AML-193 (cell line): ENCODE data around the gene ATG14.
"Not testable (repeated sequence)": the region's sequence is repeated elsewhere in the genome, so short reads cannot be mapped to it uniquely, and the experiment has no call there.

Experiments
- DNase-seq, 2 experiments: peaks; one replicate each; lab custom pipeline; 2025; lab: John Stamatoyannopoulos, UW

ATG14 gene

DNA sequence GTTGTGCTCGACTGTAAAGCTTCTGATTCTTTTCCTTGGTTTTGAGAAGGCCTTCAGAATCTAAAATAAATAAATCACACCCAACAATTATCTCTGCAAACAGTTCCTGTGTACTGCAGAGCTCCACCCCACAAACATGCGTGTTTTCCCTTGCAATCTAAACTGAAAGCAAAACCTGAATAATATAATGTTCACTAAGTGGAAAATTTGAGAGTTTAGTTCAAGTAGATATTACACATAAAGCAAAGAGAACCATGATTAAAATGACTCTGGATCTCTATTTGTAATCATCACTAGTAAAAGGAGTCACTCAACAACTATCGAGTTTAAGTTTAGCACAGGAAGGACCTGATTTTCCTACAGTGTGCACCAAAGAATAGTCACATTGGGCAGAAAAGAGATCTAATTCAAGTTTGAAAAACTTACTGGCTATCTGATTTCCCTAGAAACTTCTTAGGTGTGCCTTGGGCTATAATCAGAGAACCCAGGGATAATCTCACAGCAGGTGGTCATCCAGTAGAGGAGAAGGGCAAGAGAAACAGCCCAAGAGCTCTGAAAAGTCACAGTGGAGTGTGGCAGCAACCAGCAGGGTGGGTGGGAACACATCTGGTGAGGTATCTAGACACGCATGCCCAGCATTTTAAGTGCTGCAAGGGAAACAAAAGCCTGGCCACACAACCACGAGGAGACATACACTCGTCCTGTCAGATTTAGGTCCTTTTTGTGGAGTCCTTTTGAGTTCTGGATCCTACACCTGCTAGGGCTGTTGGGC, 25.4 kb downstream of the ATG14 start:
- DNase-seq, result no peak

DNA sequence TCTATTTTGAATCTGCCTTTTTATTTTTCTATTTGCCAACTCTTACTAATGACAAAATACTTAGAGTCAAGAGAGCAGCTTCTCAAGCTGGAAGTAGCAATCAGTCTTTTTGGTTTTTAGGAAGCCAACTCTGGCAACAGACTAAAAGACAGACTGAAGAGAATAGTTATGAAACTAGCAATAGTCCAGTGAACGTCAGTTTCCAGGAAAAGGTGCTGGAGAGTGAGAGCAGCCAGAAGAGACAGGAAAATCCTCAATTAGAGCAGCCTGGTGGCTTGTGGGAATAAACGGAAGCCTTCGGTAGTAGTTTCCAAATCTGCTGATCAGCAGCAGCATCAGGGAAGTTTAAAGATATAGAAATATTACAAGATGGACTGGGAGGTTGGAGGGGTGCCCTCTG, 27.1 kb downstream of the ATG14 start:
- DNase-seq, result no peak

DNA sequence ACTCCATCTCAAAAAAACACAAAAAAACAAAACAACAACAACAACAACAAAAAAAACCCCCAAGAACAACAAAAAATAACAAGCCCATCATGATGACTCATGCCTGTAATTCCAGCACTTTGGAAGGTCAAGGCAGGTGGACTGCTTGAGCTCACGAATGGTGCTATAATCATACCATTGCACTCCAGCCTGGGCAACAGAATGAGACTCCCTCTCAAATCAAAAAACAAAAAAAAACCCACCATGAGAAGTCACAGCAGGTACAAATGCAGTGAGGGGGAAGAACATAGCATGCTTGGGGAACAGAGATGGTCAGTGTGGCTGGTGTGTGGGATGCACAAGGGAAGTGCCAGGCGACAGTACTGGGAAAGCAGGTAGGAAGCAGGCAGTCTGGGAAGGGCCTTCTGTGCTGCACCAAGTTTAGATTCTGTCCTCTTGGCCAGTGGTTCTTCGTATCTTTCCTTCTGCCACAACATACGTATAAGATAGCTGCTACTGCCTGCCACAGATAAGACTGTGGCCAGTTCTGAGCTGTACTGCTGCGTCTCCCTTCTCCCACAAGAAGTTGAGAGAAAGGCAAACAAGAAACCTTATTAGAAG, 28.0 kb downstream of the ATG14 start:
- no peak for DNase-seq

DNA sequence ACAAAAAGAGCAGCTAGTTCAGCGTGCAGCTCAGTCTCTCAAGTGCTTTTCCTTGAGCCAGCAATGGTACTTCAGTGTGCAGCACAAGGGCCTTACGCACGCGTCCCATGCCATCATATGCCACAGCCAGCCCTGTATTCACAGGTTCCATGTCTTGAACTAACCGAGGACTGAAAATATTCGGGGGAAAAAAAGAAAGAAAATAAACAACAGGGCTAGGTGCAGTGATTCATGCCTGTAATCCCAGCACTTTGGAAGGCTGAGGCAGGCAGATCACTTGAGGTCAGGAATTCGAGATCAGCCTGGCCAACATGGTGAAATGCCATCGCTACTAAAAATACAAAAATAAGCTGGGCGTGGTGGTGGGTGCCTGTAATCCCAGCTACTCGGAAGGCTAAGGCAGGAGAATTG, 28.6 kb downstream of the ATG14 start:
- DNase-seq, result not testable (repeated sequence)

DNA sequence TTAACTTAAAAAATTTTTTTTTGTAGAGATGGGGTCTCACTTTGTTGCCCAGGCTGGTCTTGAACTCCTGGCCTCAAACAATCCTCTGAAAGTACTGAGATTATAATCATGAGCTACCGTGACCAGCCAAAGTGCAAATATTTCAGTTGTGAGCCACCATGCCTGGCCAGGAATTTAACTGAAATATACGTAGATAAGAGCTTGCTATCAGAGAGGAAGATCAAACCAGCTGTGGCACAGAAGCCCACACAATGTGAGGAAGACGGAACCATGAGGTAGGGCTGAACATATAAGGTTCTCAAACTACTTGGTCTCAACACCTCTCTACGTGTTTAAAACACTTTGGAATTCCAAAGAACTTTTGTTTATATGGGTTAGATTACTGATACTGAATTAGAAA, 29.1 kb downstream of the ATG14 start:
- DNase-seq, result no peak

DNA sequence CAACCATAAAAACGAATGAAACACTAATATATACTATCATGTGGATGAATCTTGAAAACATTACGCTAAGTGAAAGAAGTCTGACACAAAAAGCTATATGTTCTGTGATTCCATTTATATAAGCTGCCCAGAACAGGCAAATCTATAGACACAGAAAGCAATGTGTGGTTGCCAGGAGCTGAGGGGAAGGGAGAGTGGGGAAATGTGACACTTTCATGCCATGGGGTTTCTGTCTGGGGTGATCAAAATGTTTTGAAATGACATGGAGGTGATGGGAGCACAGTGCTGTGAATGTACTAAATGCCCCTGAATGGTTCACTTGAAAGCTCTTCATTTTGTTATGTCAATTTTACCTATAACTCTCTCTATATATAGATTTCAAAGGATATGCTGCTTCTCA, 30.1 kb downstream of the ATG14 start:
- no peak for DNase-seq

DNA sequence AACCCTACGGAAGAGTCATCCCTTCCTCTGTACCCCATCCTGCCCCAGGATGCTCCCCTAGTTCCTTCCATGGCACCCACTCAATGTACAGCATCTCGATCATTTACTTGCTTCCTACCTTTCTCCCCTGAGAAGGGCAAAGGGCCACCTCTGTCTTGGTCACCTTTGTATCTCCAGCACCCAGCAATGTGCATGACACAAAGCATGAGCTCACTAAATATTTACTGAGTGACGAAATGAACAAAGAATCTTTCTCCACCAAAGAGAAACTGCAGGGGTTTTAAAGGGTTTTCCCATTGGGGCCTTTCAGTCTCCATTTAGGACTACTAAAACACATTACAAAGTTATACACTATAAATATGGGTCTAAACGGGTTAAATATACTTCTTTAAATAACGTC, 30.6 kb downstream of the ATG14 start:
- DNase-seq, result no peak

DNA sequence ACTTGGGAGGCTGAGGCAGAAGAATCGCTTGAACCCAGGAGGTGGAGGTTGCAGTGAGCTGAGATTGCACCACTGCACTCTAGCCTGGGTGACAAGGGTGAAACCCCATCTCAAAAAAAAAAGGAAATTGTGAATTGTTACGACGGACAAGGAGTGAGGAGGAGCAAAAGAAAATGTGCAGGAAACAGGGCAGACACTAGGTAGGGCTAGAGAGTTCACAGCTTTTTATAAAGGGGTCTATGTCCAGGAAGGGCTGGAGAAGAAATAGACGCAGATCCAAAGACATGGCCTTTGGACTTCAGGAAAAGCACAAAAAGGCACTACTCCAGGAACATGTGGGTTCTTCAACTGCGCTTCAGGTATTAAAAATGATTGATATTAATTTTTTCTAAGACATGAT, 34.4 kb downstream of the ATG14 start:
- no peak for DNase-seq

DNA sequence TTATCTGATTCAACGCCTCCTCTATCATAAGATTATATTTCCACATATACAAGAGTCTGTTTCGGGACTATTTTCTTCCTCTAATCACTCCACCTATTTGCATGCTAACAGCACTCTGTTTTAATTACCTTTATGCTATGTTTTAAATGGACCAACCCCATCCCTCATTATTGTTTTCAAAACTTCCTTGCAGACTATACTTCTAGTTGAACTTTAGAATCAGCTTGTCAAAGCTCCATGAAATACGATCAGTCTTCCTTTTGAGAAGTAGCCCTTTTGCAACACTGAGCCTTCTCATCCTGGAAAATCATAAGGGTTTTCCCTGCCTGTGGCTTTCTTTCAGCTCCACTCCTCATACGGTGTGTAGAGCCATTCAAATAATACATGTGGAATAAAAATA, 36.9 kb downstream of the ATG14 start:
- no peak for DNase-seq

DNA sequence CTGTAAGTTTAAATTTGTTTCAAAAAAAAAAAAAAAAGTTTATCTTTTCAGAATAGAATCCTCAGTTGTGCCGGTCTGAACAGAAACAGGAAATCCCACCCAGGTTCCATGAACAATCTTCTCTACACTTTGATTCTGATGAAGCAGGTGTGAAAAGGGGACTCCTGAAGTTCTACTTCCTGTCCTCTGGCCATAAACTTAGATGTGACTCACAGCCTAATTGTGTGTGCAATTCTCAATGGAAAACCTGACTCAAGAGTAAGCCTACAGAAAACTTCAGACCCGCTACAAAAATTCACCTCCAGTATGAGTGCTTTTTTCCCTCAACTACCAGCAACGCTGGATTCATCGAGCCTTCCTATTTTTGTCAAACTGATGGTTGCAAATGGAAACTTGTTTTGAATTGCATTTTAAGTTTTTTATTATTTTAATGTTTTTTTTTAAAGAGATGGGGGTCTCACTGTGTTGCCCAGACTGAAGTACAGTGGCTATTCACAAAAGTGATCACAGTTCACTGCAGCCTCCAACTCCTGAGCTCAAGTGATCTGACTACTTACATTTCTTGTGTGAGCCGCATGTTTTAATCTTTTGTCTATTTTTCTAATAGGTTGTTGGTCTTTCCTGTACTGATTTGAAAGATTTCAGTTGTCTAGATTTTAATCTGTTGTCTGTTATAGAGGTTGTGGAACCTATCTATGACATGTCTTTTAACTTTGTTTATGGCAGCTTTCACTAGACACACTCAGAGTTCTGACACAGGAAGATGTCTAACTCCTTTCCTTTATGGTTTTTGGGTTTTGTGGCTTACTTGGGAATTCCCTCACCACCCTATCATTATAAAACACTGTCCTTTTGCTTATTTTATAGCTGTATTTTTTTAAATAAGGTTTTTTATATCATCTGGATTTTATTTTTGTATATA, 37.6 kb downstream of the ATG14 start:
- DNase-seq, result no peak

DNA sequence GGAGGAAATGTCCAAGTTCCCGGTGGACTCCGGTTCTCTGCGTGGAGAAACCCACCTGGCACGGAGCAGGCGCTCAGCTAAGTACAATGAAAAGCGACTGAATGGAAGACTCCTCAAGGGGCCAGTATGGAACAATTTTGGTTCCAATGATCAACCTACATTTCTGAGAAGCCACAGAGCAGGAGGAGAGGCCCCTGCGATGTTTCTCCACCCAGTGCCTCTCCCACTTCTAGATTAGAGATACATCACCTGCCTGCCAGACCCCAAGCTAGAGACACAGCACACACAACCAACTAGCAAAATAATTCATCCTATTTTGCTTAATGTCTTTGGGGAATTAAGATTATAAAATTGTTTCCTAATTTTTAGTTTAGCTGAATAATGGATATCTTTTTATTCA, 38.8 kb downstream of the ATG14 start:
- no peak for DNase-seq

DNA sequence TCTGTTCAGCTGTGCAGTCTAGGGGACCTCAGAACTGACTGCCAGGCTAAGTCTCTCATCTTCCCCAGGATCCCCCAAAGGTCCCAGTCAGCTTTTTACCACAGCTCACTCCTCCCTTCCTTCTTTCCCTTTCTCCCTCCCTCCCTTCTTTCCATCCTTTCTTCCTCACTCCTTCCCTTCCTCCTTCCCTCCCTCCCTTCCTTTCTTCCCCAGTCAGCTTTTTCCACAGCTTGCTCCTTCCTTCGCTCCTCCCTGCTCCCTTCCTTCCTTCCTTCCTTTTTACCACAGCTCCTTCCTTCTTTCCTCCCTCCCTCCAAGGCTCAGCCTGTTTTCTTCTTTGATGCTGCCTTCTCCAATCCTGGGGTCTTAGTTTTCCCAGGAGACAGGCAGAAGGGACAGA, 39.2 kb downstream of the ATG14 start:
- DNase-seq, result no peak

DNA sequence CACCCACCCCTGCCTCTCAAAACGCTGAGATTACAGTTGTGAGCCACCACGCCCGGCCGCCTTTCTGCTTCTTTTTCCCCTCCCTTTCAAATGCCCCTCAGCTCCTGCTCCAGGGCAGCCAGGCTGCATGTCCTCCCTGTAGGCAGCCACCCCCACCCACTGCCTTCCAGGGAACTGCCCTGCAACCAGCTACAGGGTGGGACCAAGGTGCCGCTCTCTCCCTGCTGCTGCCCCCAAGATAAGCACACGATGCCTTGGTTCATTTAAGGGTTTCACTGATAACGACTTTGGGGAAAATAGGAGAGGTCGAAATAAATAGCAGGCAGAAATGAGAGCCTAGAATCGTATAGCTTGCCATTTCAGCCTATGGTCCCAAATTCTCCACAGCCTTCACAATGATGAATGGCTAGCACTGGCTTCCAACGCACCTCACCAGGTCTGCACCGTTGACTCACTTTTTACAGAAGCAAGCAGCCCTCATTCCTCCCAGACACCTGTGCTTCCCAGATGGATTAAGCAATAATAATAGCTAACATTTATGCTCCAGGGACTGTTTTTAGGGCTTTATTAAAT, 40.7 kb downstream of the ATG14 start:
- DNase-seq, result no peak

DNA sequence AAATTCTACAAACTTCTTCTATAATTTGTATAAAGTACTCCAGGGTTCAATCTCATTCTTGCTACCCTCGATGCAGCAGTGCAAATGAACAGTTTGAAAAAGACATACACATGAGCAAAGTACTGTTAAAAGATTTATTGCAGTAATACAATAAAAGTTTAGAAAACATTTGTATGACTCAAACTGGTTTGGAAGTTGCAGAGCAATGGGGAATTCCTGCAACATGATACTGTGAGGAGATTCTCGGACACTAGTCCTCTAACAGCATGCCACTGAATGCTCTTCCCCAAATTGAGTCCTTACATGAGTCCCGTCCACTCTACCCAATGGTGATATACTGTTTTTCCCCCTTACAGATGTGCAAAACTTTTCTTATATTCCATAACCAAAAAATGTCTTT, 45.4 kb downstream of the ATG14 start:
- DNase-seq, result no peak

DNA sequence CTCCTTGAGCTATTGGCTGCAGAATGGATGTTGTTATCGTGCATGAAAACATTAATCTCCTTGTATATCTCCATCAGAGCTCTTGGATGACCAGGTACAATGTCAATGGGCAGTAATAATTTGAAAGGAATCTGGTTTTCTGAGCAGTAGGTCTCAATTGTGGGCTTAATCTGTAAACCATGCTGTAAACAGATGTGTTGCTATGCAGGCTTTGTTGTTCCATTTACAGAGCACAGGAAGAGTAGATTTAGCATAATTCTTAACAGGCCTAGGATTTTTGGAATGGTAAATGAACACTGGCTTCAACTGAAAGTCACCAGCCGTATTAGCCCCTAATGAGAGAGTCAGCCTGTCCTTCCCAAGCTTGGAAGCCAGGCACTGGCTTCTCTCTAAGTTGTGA, 50.4 kb downstream of the ATG14 start:
- DNase-seq, result no peak

DNA sequence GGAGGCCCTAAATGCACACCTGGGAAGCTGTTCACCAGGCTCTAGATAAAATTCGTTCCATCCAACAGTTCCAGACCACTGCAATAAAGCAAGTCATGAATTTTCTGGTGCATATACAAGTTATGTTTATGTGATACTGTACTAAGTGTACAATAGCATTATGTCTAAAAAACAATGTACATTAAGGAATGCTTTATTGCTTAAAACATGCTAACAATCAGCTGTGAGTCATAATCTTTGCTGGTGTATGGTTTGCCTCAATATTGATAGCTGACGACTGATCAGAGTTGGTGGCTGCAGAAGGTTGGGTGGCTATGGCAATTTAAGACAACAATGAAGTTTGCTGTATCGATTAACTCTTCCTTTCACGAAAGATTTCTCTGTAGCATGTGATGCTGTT, 52.3 kb downstream of the ATG14 start:
- no peak for DNase-seq

DNA sequence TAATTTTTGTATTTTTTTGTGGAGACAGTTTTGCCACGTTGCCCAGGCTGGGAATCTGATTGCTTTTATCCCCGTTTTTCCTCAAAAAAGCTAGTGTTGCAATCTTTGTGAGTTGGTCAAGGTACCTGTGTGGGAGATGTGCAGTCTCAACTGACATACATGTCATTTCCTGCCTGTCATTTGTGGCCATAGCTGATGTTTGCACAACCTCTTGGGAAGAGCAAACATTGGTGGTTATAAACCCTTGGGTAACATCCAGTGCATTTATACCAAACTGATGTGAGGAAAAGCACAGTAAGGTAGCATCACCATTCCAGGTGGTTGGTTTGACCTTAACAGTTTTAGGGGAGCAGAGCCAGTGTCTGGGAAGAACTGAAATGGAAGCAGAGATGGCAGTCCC, 54.7 kb downstream of the ATG14 start:
- DNase-seq, result peak; percentile 48 to 49

DNA sequence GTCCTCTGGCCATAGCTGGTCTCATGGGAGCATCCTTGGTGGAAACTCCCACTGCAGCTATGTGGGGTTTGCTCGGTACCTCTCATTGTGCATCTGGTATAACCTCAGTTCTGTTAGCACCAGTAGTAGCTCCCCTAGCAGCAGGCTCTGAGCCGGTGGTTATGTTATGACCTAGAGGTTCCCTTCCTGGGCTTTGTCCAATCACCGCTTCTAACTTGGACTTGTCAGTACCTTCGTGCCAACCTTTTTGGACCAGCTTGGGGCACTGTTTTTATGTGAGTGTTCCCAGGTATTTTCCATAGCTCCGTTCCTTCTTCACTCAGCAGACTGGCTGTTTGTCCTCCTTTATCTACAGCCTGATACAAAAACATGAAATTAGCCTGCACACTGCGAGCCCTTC, 55.7 kb downstream of the ATG14 start:
- no peak for DNase-seq

DNA sequence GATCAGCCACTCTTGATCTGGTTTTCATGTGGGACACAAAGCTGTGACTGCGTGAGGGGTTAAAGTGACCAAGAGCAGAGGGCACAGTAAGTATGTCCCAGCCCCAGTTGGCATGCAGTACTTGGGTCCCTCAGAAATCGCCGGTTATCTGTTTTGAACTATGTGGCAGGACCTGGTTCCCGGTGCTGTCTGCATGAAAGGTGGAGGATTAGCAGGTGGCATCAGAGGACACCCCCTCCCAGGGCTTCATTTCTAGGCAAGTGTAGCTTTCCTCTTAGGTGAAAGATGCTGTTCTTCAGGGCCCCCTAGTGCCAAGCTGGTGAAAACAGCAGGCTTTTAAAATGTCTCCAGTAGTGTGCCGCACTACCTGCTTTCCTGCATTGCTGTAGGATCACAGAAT, 57.1 kb downstream of the ATG14 start:
- peak; percentile 40 to 41 for DNase-seq

DNA sequence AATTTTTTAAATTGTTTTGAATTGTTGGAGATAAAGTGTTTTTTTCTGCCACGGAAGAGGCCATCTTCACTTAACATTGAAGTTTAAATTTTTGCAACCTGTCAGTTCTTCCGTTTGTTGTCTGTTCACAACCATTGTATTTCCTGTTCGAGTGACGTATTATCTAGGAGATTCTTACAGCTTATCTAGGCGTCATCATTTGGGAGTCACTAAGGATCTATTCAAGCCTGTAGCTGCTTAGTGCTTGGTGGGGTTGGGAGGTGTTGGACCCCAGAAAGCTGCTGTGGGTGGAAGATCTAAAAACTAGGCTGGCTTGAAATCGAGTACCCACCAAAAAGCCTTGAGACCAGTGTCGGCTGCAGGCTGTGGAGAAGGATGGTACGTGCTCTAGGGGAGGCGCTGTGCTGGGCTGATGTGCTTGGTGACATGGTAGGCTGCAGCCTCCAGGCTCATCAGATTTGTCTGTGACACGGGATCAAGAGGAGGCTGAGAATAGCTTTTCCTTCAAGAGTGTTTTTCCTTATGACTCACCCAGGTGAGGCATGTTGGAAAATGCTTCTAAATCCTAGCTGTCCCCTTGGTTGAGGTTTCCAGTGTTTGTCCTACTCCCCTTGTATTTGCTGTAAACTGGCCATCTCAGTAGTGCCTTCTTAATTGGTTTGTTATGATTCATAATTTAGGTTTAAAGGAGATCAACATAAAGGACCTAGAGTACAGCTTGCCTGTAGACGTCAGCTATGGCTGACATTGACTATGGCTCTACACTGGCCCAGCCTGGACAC, 57.8 kb downstream of the ATG14 start:
- no peak for DNase-seq

DNA sequence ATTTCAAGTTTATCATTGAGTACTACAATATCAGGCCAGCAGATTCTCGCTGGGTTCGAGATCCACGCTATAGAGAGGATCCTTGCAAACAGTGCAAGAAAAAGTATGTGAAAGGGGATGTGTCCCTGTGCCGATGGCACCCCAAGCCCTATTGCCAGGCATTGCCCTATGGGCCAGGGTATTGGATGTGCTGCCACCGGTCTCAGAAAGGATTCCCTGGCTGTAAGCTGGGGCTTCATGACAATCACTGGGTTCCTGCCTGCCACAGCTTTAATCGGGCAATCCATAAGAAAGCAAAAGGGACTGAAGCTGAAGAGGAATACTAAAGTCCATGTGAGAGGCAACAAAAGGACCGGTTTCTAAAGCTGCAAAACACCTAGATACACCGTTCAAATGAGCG, 59.4 kb downstream of the ATG14 start:
- DNase-seq, result no peak

DNA sequence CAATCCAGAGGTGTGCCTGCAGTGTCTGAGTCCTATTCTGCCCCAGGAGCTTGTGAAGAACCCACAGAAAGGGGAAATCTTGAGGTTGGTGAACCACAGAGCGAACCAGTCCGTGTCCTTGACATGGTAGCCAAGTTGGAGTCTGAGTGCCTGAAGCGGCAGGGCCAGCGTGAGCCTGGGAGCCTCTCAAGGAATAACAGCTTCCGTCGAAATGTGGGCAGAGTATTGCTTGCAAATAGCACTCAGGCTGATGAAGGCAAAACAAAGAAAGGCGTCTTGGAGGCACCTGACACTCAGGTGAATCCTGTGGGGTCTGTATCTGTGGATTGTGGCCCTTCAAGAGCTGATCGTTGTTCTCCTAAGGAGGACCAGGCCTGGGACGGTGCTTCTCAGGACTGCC, 60.5 kb downstream of the ATG14 start:
- no peak for DNase-seq
